ENCODE measurements around the gene MAPRE3. TPM values are rescaled to one million over a fixed set of nuclear protein-coding genes. Genes with fewer than 3 reads are reported as not detected.

MAPRE3 gene
- total RNA-seq, 2 experiments from 2014 or later, result 1.6 to 1.7 TPM

DNA sequence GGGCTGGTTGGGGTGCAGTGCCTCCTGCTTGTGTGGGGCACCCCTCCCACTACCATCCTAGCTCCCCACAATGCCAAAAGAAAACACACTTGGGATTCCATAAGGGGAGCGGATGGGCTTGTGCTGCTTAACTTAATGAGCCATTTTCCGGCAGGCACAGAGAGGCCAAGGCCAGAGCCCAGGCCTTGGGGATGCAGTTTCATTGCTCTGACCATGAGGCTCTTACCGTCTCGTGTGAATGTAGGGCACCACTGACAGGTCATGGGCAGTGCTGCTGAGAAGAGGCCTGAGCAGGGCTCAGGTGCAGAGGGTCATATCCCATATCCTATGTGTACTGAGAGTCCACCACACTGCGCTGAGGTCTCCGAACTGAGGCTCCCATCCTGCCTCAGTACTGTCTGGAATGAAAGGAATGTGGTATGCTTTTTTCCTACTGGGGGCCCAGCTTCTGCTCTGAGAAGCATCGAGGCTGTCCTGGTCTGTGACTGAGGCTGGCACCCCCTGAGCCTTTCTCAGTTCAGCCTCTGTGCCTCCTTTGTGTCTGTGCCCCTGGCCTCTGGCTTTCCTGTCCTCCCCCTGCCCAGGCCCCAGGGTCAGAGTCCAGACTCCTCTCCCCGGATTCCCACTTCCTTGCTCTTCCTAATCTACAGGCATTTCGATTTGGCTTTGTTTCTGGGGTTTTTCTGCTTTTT is 45.2 kb upstream of the MAPRE3 start:
- ChIA-PET CTCF (interaction anchor here (1.3 to 2.9 kb wide), 3 partner anchors 14 to 79 kb away, joined by 3 to 18 read pairs (median 9); no protein-coding TSS in a partner anchor), POLR2A (no interaction called here)
- H3K9me3 Mint-ChIP-seq, result no peaks in the 10 kb centered on the region
- H3K4me3 Mint-ChIP-seq, result no peak overlapping the region
- no peaks in the 10 kb centered on the region for H3K36me3 Mint-ChIP-seq (ENCODE audit: low read depth)
- H3K27ac Mint-ChIP-seq, result no peak overlapping the region
- H3K27me3 Mint-ChIP-seq, result peaks cover 8% of the 10 kb centered on the region
- DNase-seq (no peak), ATAC-seq (no peak)
- intact Hi-C loops (cut with micrococcal nuclease), result no loop called here
- H3K4me1 Mint-ChIP-seq (ENCODE audit: low read depth), result peaks cover 11% of the 10 kb centered on the region
- TF ChIP-seq CTCF (IDR thresholded peaks at IDR 0.05), result no peak

GRCh38 chr2:26927221-26927620 is 43.2 kb upstream of the MAPRE3 start:
- no peak for TF ChIP-seq CTCF (IDR thresholded peaks at IDR 0.05)
- H3K4me1 Mint-ChIP-seq (ENCODE audit: low read depth), result peaks cover 11% of the 10 kb centered on the region
- H3K36me3 Mint-ChIP-seq (ENCODE audit: low read depth), result no peaks in the 10 kb centered on the region
- H3K4me3 Mint-ChIP-seq, result no peak overlapping the region
- CTCF ChIA-PET, result interaction anchor here (0.6 to 2.9 kb wide), 3 partner anchors 81 to 97 kb away, joined by 3 to 18 read pairs (median 4); no protein-coding TSS in a partner anchor
- no peaks in the 10 kb centered on the region for H3K9me3 Mint-ChIP-seq
- DNase-seq (no peak), ATAC-seq (no peak)
- intact Hi-C loops (cut with micrococcal nuclease), result no loop called here
- H3K27me3 Mint-ChIP-seq, result peaks cover 5% of the 10 kb centered on the region
- no peak overlapping the region for H3K27ac Mint-ChIP-seq
- POLR2A ChIA-PET, result no interaction called here

DNA sequence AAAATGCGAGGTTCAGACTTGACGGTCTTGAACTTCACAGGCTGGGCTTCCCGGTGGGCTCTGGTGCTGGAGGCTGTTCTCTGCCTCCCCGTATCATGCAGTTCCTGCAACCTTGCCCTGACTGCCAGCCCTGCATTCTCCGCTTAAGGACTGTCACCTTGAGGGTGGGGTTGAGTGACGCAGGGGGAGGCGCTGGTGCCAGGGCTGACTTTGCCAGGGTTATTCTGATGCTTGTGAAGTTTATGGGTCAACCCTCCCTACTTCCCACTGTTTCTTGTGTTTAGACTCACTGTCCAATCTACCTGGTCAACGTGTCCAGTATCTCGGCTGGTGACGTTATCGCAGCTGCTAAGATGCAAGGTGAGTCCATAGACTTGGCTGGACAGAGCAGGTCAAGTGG is 37.5 kb upstream of the MAPRE3 start:
- no peaks in the 10 kb centered on the region for H3K27me3 Mint-ChIP-seq
- H3K9me3 Mint-ChIP-seq, result no peaks in the 10 kb centered on the region
- no peak for ATAC-seq
- H3K4me3 Mint-ChIP-seq, result no peak overlapping the region
- H3K4me1 Mint-ChIP-seq (ENCODE audit: low read depth), result no peaks in the 10 kb centered on the region
- no peak for TF ChIP-seq CTCF (IDR thresholded peaks at IDR 0.05)
- CTCF ChIA-PET, result interaction anchor here (0.6 to 1.6 kb wide), 4 partner anchors 10 to 237 kb away, joined by 3 to 5 read pairs (median 4); no protein-coding TSS in a partner anchor
- no peak overlapping the region for H3K27ac Mint-ChIP-seq
- DNase-seq, result no peak
- POLR2A ChIA-PET, result no interaction called here
- H3K36me3 Mint-ChIP-seq (ENCODE audit: low read depth), result no peaks in the 10 kb centered on the region
- intact Hi-C loops (cut with micrococcal nuclease), result no loop called here

GRCh38 chr2:26933431-26934334 is 36.8 kb upstream of the MAPRE3 start:
- Mint-ChIP-seq H3K9me3 (no peaks in the 10 kb centered on the region), H3K36me3 (ENCODE audit: low read depth) (no peaks in the 10 kb centered on the region), H3K4me1 (ENCODE audit: low read depth) (no peaks in the 10 kb centered on the region), H3K27ac (no peak overlapping the region), H3K4me3 (no peak overlapping the region), H3K27me3 (no peaks in the 10 kb centered on the region)
- ATAC-seq (no peak), DNase-seq (no peak)
- TF ChIP-seq CTCF (IDR thresholded peaks at IDR 0.05), result no peak
- ChIA-PET CTCF (interaction anchor here (0.6 to 3.7 kb wide), 3 partner anchors 9 to 87 kb away, joined by 3 to 25 read pairs (median 4); no protein-coding TSS in a partner anchor), POLR2A (no interaction called here)
- intact Hi-C loops (cut with micrococcal nuclease), result no loop called here

Data from activated CD8-positive, alpha-beta T cell treated with anti-CD3 and anti-CD28 coated beads for 36 hours (primary cell).